22Rv1 (cell line): ENCODE measurements around the gene KRTAP10-9.

Source experiments
- H3K27ac ChIP-seq: fragments of 450-650 bp; 2 replicates; pipeline ENCODE4 v1.5.1; 2017
- ZFX ChIP-seq: fragments of 450-650 bp; IDR thresholded peaks from 2 replicates; pipeline ENCODE4 v1.6.1; 2017; ENCODE audit warnings: antibody characterized with exemption, borderline replicate concordance
- TF ChIP-seq, protein P1 (sequence below): fragments of 450-650 bp; IDR thresholded peaks from 2 replicates; pipeline ENCODE4 v1.5.1; 2017; ENCODE audit warnings: mild to moderate bottlenecking

KRTAP10-9 gene, protein sequence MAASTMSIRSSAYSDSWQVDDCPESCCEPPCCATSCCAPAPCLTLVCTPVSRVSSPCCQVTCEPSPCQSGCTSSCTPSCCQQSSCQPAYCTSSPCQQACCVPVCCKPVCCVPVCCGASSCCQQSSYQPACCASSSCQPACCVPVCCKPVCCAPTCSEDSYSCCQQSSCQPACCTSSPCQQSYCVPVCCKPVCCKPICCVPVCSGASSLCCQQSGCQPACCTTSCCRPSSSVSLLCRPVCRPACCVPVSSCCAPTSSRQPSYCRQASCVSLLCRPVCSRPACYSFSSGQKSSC

DNA sequence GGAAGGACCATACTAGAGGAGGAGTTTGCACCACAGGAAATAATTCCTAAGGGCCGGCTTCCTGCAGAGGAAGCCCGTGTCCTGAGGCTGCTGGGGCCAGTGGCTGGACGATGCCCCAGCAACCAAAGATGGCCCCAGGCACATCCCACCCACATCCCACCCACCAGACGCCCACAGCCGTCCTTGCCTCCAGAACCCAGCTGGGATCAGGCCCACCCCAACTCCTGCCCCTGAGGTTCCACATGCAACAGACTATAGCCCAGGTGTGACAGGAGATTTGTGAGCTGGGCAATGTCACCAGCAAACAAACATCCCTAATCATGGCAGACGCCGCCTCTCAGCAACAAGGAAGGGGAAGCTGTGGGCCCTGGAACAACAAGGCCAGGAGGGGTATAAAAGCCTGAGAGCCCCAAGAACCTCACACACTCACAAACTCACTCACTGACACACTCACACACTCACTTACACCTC, at the start of gene KRTAP10-9:
KRTAP10-9 (plus strand) TSS at position 421 of the 471 bp plus-strand sequence. CDS start 79 bp downstream, outside the sequence.
- H3K27ac ChIP-seq = no peak within 1 kb of the TSS
- no peak for TF ChIP-seq ZFX
- TF ChIP-seq, protein P1, sequence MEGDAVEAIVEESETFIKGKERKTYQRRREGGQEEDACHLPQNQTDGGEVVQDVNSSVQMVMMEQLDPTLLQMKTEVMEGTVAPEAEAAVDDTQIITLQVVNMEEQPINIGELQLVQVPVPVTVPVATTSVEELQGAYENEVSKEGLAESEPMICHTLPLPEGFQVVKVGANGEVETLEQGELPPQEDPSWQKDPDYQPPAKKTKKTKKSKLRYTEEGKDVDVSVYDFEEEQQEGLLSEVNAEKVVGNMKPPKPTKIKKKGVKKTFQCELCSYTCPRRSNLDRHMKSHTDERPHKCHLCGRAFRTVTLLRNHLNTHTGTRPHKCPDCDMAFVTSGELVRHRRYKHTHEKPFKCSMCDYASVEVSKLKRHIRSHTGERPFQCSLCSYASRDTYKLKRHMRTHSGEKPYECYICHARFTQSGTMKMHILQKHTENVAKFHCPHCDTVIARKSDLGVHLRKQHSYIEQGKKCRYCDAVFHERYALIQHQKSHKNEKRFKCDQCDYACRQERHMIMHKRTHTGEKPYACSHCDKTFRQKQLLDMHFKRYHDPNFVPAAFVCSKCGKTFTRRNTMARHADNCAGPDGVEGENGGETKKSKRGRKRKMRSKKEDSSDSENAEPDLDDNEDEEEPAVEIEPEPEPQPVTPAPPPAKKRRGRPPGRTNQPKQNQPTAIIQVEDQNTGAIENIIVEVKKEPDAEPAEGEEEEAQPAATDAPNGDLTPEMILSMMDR = no peak

DNA sequence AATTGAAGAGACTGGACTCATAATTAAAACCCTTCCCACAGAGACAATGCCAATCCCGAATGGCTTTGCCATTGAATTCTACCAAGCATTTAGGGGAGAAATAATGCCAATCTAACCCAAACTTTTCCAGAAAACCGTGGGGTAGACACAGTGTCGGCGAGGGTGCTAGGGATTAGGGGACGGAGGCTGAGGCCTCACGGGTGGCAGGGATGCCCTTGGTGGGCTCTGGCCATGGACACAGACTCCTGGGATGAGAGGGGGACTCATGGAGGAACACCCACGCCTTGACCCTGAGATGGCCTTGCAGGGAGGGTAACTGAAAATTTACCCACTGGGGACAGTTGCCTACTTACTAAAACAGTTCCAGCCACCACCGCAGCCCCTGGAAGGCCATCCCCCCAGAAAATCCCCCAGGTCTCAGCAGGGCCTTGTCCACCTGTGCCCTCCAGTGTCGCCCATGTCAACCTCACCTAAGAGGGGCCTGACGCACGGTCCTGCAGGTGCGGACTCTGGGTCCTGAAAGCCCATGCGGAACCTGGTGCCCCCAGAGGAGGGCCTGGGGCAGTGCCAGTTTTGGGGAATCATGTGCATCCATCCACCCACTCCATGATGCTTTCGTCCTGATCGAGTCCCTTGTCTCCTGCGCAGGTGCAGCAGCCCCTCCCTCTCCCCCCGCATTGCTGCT, 48.4 kb upstream of the KRTAP10-9 start:
- TF ChIP-seq ZFX = no peak
- TF ChIP-seq, protein P1 = no peak
- no peak overlapping the region for H3K27ac ChIP-seq

DNA sequence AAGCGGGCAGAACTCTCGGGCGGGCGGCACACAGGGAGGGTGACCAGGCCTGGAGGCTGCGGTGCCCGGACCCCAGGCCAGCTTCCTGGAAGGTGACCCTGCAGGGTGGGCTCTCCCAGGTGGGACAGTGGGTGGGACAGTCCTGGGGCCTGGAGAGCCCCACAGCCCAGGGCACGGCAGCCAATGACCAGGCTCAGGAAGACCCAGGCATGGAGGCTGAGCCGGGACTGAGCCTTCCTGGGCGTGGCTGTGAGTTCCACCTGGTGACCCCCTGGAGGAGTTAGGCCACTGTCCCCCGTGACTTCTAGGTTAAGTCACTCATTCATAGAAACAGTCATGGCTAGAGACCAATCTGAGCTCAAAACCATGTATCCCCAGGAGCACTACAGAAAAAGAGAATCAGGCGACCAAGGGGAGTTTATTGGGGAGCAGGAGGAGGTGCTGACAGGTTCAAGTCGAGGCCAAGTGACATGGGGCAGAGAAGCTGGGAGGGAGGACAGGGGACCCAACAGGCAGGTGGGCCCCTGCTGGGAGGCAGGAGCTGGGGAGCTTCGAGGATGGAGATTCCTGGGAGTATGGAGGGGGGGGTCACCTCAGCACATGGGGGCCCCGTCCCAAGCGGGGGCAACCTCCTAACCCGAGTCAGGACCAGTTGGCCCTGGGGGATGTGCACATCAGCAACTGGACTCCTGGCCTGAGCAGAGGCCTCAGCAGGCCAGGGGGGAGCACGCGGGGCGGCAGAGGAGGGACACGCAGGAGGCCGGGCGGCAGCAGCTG, 47.6 kb upstream of the KRTAP10-9 start:
- no peak for TF ChIP-seq ZFX
- TF ChIP-seq, protein P1 = no peak
- H3K27ac ChIP-seq = no peak overlapping the region

DNA sequence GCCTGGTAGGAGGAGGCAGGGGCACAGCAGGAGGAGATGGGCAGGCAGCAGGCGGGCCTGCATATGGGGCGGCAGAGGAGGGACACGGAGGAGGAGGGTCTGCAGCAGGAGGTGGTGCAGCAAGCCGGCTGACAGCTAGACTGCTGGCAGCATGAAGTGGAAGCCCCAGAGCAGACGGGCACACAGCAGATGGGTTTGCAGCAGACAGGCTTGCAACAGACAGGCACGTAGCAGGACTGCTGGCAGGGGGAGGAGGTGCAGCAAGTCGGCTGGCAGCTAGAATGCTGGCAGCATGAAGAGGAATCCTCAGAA, 47.1 kb upstream of the KRTAP10-9 start:
- no peak overlapping the region for H3K27ac ChIP-seq
- TF ChIP-seq ZFX = no peak
- TF ChIP-seq, protein P1 = no peak

DNA sequence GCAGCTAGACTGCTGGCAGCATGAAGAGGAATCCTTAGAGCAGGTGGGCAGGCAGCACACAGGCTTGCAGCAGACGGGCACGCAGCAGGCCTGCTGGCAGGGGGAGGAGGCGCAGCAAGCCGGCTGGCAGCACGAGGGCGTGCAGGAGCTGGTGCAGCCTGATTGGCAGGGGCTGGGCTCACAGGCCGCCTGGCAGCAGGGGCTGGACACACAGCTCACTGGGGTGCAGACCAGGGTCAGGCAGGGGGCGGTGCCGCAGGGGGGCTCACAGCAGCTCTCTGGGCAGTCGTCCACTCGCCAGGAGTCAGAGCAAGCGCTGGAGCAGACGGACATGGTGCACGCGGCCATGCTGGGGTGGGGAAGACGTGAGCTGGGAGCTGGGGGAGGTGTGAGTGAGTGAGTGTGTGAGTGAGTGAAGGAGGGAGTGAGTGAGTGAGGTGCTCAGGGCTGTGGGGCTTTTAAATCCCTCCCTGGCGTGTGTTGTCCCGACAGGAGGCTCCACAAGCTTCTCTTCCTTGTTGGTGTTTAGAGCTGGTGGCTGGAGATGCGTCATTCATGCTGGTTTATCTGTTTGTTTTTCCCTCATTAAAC, 46.6 kb upstream of the KRTAP10-9 start, which contains the start of gene KRTAP10-5:
KRTAP10-5 (minus strand) TSS at position 374 of the 591 bp plus-strand sequence; CDS start at position 348, 26 bp downstream.
- TF ChIP-seq, protein P1 = peak; percentile 41
- peak within 1 kb of the TSS; percentile 47 for H3K27ac ChIP-seq

DNA sequence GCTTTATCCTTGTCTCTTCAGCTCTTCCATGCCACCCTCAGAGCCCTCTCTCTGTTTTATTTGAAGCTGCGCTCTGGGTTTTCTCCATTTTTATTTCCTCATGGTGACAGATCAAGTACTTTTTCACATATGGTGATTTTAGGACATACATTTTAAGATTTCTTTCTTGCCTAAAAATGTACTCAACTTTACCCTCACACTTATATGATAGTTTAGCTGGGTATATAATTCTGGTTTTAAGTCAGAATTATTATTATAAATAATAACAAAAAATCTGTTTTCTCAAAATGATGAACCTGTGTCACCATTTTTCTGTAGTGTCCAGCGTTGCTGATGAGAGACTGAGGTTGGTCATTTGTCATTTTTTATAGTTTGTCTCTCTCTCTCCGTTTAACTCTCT, 45.7 kb upstream of the KRTAP10-9 start:
- H3K27ac ChIP-seq = peak overlapping the region; percentile 47
- TF ChIP-seq ZFX = no peak
- TF ChIP-seq, protein P1 = no peak
